IPS-15b (cell line): Measurements from ENCODE around the gene MLLT1.

Experiments
- H3K27me3 ChIP-seq: one replicate; pipeline ENCODE4 v1.6.1; 2013; ENCODE audit warnings: low read length; ENCODE audit not compliant: control insufficient read depth, insufficient read depth
- H3K36me3 ChIP-seq: one replicate; pipeline ENCODE4 v1.6.1; 2013; ENCODE audit warnings: low read length; ENCODE audit not compliant: control insufficient read depth, insufficient read depth
- H3K4me1 ChIP-seq: one replicate; pipeline ENCODE4 v1.6.1; 2013; ENCODE audit warnings: mild to moderate bottlenecking, low read length; ENCODE audit not compliant: control insufficient read depth, insufficient read depth
- H3K4me3 ChIP-seq: one replicate; pipeline ENCODE4 v1.5.1; 2013; ENCODE audit warnings: low read depth, low read length
- H3K9ac ChIP-seq: one replicate; pipeline ENCODE4 v1.6.1; 2013; ENCODE audit warnings: low read depth, mild to moderate bottlenecking, low read length
- H3K9me3 ChIP-seq: one replicate; pipeline ENCODE4 v1.6.1; 2013; ENCODE audit warnings: mild to moderate bottlenecking, low read length; ENCODE audit not compliant: control insufficient read depth, insufficient read depth

The MLLT1 gene

DNA sequence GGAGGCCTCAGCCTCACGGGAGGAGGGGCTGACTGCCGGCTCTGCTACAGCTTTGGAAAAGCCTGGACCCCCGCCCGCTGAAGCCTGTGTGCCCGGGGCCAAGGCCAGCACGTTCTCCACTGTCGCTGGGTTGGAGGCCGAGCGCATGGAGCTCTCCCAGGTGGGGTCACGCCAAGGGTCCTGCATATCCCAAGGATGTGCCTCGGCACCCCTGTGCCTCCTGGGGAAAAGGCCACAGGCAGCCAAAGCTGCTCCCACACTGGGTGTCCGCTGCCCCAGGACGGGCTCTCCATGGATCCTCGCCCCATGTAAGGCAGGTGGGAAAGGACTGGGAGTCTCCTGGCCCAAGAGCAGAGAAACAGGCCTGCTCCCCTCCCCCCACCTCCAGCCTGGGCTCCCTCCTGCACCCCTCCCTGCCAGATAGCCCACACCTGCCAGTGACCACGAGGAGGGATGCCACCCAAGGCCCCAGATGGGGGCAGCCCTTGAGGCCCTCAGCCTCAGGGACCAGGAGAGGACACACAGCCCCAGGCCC, 64.0 kb downstream of the MLLT1 start:
- H3K4me1 ChIP-seq, result no peaks in the 10 kb centered on the region
- no peaks in the 10 kb centered on the region for H3K27me3 ChIP-seq
- no peak overlapping the region for H3K4me3 ChIP-seq
- no peaks in the 10 kb centered on the region for H3K9me3 ChIP-seq
- peaks cover 28% of the 10 kb centered on the region for H3K36me3 ChIP-seq
- no peak overlapping the region for H3K9ac ChIP-seq

DNA sequence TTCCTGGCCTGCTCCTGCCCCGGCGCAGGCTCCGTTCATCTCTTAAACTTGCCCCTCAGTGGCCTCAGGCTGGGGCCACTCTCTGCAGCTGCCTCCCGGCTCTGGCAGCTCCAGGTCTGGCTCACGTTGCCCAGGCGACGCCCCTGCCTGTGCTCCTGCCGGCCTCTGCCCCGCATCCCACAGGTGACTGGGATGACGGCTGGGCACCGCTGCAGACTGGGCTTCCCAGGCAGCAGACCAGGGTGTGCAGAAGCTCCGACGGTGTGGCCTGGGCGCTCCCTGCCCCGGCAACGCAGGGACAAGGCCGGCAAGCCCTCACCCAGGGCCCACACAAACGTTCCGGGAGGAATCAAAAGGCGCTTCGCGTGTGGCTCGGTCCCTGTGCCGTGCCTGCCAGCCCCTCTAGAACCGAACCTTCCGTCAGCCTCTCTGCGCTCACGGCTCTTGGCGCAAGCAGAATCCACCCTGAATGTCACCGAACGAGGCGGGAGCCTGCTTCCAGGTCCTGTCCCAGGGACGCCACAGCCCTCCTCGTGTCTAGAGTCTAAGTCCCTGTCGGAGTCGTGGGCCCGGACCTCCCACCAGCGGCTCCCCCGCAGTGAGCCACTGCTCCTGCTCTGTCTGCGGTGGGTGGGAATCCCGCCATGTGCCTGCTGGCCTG, 64.8 kb downstream of the MLLT1 start:
- Histone ChIP-seq H3K4me1 (no peaks in the 10 kb centered on the region), H3K27me3 (no peaks in the 10 kb centered on the region), H3K9ac (no peak overlapping the region), H3K36me3 (peaks cover 21% of the 10 kb centered on the region), H3K4me3 (no peak overlapping the region), H3K9me3 (no peaks in the 10 kb centered on the region)

GRCh38 chr19:6213696-6214641, 65.8 kb downstream of the MLLT1 start:
- no peaks in the 10 kb centered on the region for H3K27me3 ChIP-seq
- H3K36me3 ChIP-seq, result peaks cover 20% of the 10 kb centered on the region
- H3K4me1 ChIP-seq, result no peaks in the 10 kb centered on the region
- H3K9ac ChIP-seq, result no peak overlapping the region
- H3K4me3 ChIP-seq, result no peak overlapping the region
- H3K9me3 ChIP-seq, result no peaks in the 10 kb centered on the region

DNA sequence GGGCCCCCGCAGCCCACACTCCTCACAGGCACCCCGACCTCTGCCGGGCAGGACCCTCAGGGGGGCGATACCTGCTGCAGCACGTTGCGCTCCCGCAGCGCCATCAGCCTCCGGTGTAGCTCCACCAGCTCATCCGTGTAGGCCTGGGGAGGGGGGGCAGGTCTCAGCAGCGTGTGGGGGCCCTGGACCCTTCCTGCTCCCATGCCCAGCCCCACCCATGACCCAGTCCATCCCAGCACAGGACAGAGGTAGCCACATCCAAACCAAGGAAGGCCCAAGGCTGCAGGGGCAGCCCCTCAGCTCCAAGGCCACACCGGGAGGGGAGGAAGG, 66.5 kb downstream of the MLLT1 start:
- no peaks in the 10 kb centered on the region for H3K9me3 ChIP-seq
- no peak overlapping the region for H3K4me3 ChIP-seq
- no peak overlapping the region for H3K9ac ChIP-seq
- H3K4me1 ChIP-seq, result no peaks in the 10 kb centered on the region
- peaks cover 20% of the 10 kb centered on the region for H3K36me3 ChIP-seq
- no peaks in the 10 kb centered on the region for H3K27me3 ChIP-seq

DNA sequence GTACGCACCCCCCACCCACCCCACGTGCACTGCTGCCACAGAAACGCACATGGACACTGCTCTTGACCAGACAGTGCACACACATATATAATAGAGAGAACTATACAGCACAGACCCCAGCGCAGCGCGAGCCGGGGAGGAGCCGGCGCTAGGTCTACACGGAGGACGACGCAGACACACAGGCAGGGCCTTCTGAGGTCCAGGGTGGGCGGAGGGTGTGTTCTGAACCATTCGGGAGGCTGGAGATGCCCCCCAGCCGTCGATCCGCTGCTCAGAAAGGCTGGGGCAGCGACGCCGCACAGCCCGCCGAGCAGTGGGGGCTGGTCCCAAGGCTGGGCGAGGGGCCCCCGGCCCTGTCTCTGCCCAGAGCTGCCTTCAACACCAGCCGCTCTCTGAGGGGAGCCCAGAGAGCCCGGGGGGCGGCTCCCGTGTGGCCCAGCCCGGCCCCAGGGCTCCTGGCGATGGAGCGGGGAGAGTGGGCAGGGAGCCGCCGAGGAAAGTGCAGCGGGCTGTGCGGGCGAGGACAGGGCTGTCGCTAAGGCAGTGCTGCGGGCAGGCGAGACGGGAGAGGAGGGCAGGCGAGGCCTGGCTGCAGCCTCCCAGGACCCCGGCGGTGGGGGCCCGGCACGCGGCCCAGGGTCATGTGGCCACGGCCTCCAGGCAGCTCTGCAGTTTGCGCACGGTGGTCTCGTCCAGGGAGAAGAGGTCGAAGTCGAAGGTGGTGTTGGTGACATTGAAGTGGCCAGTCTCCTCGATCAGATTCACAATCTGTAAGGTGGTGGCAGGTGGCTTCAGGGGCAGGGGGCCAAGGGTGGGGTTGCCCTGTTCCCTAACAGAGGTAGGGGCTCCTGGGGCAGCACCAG, 67.1 kb downstream of the MLLT1 start:
- Histone ChIP-seq H3K27me3 (no peaks in the 10 kb centered on the region), H3K36me3 (peaks cover 20% of the 10 kb centered on the region), H3K9ac (no peak overlapping the region), H3K4me1 (no peaks in the 10 kb centered on the region), H3K4me3 (no peak overlapping the region), H3K9me3 (no peaks in the 10 kb centered on the region)

GRCh38 chr19:6211632-6212402, 68.0 kb downstream of the MLLT1 start:
- Histone ChIP-seq H3K36me3 (peaks cover 18% of the 10 kb centered on the region), H3K4me1 (no peaks in the 10 kb centered on the region), H3K9me3 (no peaks in the 10 kb centered on the region), H3K4me3 (no peak overlapping the region), H3K9ac (no peak overlapping the region), H3K27me3 (no peaks in the 10 kb centered on the region)

- H3K4me1 ChIP-seq, result no peaks in the 10 kb centered on the region
- peaks cover 18% of the 10 kb centered on the region for H3K36me3 ChIP-seq
- no peaks in the 10 kb centered on the region for H3K27me3 ChIP-seq
- no peak overlapping the region for H3K4me3 ChIP-seq
- H3K9ac ChIP-seq, result no peak overlapping the region
- no peaks in the 10 kb centered on the region for H3K9me3 ChIP-seq
These were observed 68.8 kb downstream of the MLLT1 start for GRCh38 chr19:6210721-6211600.

DNA sequence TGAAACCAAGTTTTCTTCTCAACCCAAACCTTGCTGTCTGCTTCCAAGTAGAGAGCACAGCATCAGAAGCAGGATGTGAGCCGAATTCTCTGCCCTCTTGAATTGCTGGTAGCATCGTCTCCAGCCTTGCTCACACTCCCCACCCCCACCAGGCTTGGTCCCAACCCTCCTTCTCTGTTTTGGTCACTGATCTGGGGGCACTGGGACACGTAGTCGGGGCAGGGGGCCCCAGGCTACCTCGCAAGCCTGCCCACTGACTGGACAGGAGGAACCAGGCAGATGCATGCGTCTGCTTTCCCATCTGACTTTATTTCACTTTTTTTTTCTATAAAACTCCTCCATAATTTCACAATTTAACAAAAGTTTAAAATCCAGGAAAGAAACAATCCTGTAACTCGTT, 69.7 kb downstream of the MLLT1 start:
- H3K9ac ChIP-seq, result no peak overlapping the region
- H3K9me3 ChIP-seq, result no peaks in the 10 kb centered on the region
- peaks cover 14% of the 10 kb centered on the region for H3K36me3 ChIP-seq
- no peaks in the 10 kb centered on the region for H3K4me1 ChIP-seq
- no peak overlapping the region for H3K4me3 ChIP-seq
- H3K27me3 ChIP-seq, result no peaks in the 10 kb centered on the region

- H3K27me3 ChIP-seq, result no peaks in the 10 kb centered on the region
- no peak overlapping the region for H3K4me3 ChIP-seq
- H3K9ac ChIP-seq, result no peak overlapping the region
- H3K36me3 ChIP-seq, result peaks cover 11% of the 10 kb centered on the region
- no peaks in the 10 kb centered on the region for H3K4me1 ChIP-seq
- H3K9me3 ChIP-seq, result no peaks in the 10 kb centered on the region
These were observed 70.1 kb downstream of the MLLT1 start for GRCh38 chr19:6209680-6210079.

GRCh38 chr19:6209233-6209632, 70.5 kb downstream of the MLLT1 start:
- Histone ChIP-seq H3K9me3 (no peaks in the 10 kb centered on the region), H3K4me3 (no peak overlapping the region), H3K4me1 (no peaks in the 10 kb centered on the region), H3K36me3 (peaks cover 11% of the 10 kb centered on the region), H3K27me3 (no peaks in the 10 kb centered on the region), H3K9ac (no peak overlapping the region)
